HFFc6 (cell line): ENCODE data around the gene CYP3A5. TPM values are rescaled to one million over a fixed set of nuclear protein-coding genes. Genes with fewer than 3 reads are reported as not detected.

Experiments used
- DNase-seq: peaks from one replicate; pipeline ENCODE4 v3.0.0-alpha.2; 2018
- H3K27ac Mint-ChIP-seq: 2 replicates; pipeline ENCODE4 v1.8.0; 2020; ENCODE audit warnings: mild to moderate bottlenecking, mixed read lengths
- H3K27me3 Mint-ChIP-seq: 2 replicates; pipeline ENCODE4 v1.8.0; 2021; ENCODE audit warnings: mild to moderate bottlenecking, moderate library complexity, mixed read lengths; ENCODE audit not compliant: insufficient read depth
- H3K36me3 Mint-ChIP-seq: 2 replicates; pipeline ENCODE4 v1.8.0; 2021; ENCODE audit warnings: low read depth, mixed read lengths
- H3K4me1 Mint-ChIP-seq: 2 replicates; pipeline ENCODE4 v1.8.0; 2020; ENCODE audit warnings: low read depth, mixed read lengths
- H3K4me3 Mint-ChIP-seq: 2 replicates; pipeline ENCODE4 v1.8.0; 2020; ENCODE audit warnings: mild to moderate bottlenecking, moderate library complexity, mixed read lengths
- H3K9me3 Mint-ChIP-seq: 2 replicates; pipeline ENCODE4 v1.8.0; 2020; ENCODE audit warnings: mild to moderate bottlenecking, mixed read lengths
- CTCF ChIP-seq: fragments of 200-600 bp; sonication (generic); IDR thresholded peaks from 2 replicates; pipeline ENCODE4 v1.5.0; 2021; ENCODE audit warnings: antibody characterized with exemption, mild to moderate bottlenecking
- total RNA-seq, 6 experiments: library from RNA; stranded (reverse); fragmentation: NEBNext Ultra II Directional; extraction: Animal tissue kit (Norgen Biotek cat#: 25700); gene quantifications; 2 replicates in 1 of 6; 3 replicates in 5 of 6; pipeline ENCODE4 v1.2.3, GENCODE V29; 2021

The CYP3A5 gene
- total RNA-seq, 6 experiments from 2014 or later: 0.30 to 1.8 (median 0.48) TPM

GRCh38 chr7:99624484-99624883 lies 55.3 kb downstream of the CYP3A5 start:
- no peaks in the 10 kb centered on the region for H3K9me3 Mint-ChIP-seq
- H3K27me3 Mint-ChIP-seq: no peaks in the 10 kb centered on the region; the same call in 1 of the 2 replicates
- H3K4me1 Mint-ChIP-seq: peaks cover 32% of the 10 kb centered on the region
- no peak for TF ChIP-seq CTCF
- no peak for DNase-seq
- H3K36me3 Mint-ChIP-seq: peaks cover 60% of the 10 kb centered on the region
- H3K27ac Mint-ChIP-seq: no peak overlapping the region
- no peak overlapping the region for H3K4me3 Mint-ChIP-seq

- Mint-ChIP-seq H3K9me3 (no peaks in the 10 kb centered on the region), H3K4me3 (peak overlapping the region; percentile 40; the same call in 1 of the 2 replicates), H3K4me1 (peaks cover 39% of the 10 kb centered on the region), H3K27me3 (no peaks in the 10 kb centered on the region; the same call in 1 of the 2 replicates), H3K27ac (0 out of 2 replicates have a peak overlapping the region, but pooled peaks have one; percentile 76), H3K36me3 (peaks cover 63% of the 10 kb centered on the region)
- DNase-seq: no peak
- TF ChIP-seq CTCF: no peak
Observed at GRCh38 chr7:99623702-99624447, 55.9 kb downstream of the CYP3A5 start.

GRCh38 chr7:99623091-99623693 lies 56.6 kb downstream of the CYP3A5 start:
- Mint-ChIP-seq H3K27ac (peak overlapping the region; percentile 76), H3K4me1 (peaks cover 45% of the 10 kb centered on the region), H3K27me3 (no peaks in the 10 kb centered on the region; the same call in 1 of the 2 replicates), H3K9me3 (no peaks in the 10 kb centered on the region), H3K36me3 (peaks cover 56% of the 10 kb centered on the region), H3K4me3 (peak overlapping the region; percentile 40)
- TF ChIP-seq CTCF: no peak
- DNase-seq: peak; percentile 80

- peak overlapping the region; percentile 76 for H3K27ac Mint-ChIP-seq
- H3K27me3 Mint-ChIP-seq: no peaks in the 10 kb centered on the region
- no peak for DNase-seq
- peaks cover 51% of the 10 kb centered on the region for H3K4me1 Mint-ChIP-seq
- H3K9me3 Mint-ChIP-seq: no peaks in the 10 kb centered on the region
- no peak for TF ChIP-seq CTCF
- peak overlapping the region; percentile 40 for H3K4me3 Mint-ChIP-seq
- peaks cover 56% of the 10 kb centered on the region for H3K36me3 Mint-ChIP-seq
Observed at GRCh38 chr7:99622596-99622995, 57.2 kb downstream of the CYP3A5 start.

GRCh38 chr7:99621271-99621670 lies 58.5 kb downstream of the CYP3A5 start:
- H3K36me3 Mint-ChIP-seq: peaks cover 49% of the 10 kb centered on the region
- H3K9me3 Mint-ChIP-seq: no peaks in the 10 kb centered on the region
- H3K27ac Mint-ChIP-seq: no peak overlapping the region
- DNase-seq: no peak
- peak overlapping the region; percentile 19; the same call in 1 of the 2 replicates for H3K4me3 Mint-ChIP-seq
- no peaks in the 10 kb centered on the region for H3K27me3 Mint-ChIP-seq
- no peak for TF ChIP-seq CTCF
- peaks cover 64% of the 10 kb centered on the region for H3K4me1 Mint-ChIP-seq
